Myocyte (in vitro differentiated cells): ENCODE measurements around the gene DNAJC6. TPM values are rescaled to one million over a fixed set of nuclear protein-coding genes. Genes with fewer than 3 reads are reported as not detected.
"Not testable (repeated sequence)": the region's sequence is repeated elsewhere in the genome, so short reads cannot be mapped to it uniquely, and the experiment has no call there.

Experiments used
- DNase-seq: peaks from one replicate; pipeline ENCODE4 v3.0.0-alpha.2; 2012; ENCODE audit warnings: low read depth
- total RNA-seq: library from RNA; depleted of rRNA; stranded (reverse); fragments of >200 nt; gene quantifications from 2 replicates; pipeline ENCODE4 v1.2.3, GENCODE V29; 2014

The DNAJC6 gene
- total RNA-seq, 1 donor from 2014 or later: 3.0 TPM

- peak; percentile 46 for DNase-seq
Observed at GRCh38 chr1:65425697-65426096, 116.4 kb downstream of the DNAJC6 start.

- DNase-seq: no peak
Observed at GRCh38 chr1:65429078-65429477, 119.7 kb downstream of the DNAJC6 start.

GRCh38 chr1:65429806-65430205 is 120.5 kb downstream of the DNAJC6 start:
- DNase-seq: peak; percentile 69

DNA sequence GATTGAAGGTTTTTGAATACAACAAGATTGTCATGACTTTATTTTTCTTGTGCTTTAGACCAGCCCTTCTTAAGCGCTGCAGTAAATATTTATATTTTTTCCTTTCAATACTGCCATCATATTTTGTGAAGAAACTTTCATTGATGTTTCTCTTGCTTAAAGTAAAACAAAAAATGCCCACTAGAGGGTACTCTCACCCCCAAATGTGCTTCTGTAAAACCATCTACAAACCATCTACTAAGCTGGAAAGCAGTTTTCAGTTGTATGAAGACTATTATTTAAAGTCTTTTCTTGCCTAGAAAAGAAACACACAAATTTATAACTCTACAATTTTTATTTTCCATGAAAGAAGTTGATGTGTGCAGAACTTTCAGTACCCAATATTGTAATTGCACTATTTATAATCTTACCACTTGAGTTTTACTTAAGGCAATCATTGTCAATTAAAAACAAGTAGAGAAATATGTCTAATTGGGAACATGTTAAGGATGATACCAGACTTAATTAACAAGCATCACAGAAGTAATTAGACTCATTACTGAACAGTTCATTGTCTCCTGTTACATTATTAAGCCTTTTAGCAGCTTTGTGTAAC is 121.9 kb downstream of the DNAJC6 start:
- DNase-seq: peak; percentile 72

DNA sequence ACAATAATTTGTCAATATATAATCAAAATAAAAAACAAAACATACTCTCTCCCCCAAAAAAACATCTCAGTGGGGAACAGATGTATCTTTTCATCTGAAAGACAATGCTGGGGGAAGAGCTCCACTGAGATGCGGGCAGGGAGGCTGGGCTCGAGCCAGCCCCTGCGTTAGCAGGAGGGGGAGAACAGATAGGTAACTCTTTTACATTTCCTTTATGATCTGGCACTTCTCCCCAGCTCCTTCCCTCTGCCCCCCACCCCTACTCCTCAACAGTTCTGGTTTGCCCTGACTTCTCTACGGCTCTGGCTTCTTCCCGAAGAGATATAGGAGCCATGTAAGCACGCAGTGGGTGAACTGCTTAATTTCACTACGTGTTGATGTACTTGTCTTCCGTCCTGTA is 123.6 kb downstream of the DNAJC6 start:
- no peak for DNase-seq

GRCh38 chr1:65434255-65434654 is 124.9 kb downstream of the DNAJC6 start:
- DNase-seq: no peak

DNA sequence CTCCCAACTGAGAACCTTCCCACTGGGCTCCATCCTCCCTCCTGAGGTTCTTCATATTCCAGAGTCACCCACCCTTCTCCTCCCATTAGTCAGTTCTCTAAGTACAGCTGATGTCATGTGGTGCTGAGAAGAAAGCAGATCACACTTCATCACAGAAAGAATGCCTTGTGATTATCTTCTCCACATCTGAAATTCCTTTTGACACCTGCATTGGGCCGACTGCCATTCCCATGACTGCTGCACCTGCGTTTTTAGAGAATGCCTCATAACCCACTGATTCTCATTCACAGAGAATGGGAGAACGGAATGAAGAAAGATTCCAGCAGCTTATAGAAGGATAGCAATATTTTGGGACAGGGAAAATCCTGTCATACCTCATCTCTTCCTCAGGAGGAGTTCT is 125.4 kb downstream of the DNAJC6 start:
- DNase-seq: no peak

DNA sequence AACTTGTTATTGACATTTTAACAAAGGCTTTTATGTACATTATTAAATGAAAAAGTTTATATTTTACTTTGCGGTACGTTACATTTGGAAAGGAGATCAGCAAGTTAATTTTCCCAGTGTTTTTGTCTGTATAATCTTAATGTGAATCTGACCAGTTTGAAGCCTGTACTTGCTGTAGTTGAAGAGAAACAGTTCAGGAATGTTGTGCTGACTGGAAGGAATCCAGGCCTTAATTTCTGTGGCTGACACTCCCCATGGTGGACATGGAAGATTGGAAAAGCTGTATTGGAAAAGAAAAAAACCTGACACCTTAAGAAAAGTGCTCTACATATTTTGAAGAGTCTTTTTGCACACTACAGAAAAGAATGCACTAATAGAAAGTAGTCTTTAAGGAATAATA is 126.6 kb downstream of the DNAJC6 start:
- peak; percentile 74 for DNase-seq

GRCh38 chr1:65437616-65438015 is 128.3 kb downstream of the DNAJC6 start:
- no peak for DNase-seq

GRCh38 chr1:65440322-65440900 is 131.1 kb downstream of the DNAJC6 start:
- no peak for DNase-seq

DNA sequence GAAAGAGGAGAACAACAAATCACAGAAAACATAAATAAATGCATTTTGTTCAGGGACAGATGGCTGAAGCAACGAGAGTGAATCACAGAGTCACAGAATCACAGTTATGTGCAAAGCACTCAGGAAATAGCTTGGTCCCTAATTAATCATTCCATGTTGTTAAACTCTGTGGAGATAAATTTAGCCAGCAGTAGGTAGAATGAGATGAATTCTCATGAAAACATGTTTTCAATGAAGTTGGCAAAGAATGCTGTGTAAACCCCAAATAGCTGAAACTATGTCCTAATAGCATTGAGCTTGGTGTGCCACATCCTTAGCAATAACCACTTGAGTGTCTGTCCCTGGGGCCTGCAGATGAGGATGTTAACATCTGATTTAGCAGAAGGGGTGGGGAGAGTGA is 131.6 kb downstream of the DNAJC6 start:
- DNase-seq: no peak

DNA sequence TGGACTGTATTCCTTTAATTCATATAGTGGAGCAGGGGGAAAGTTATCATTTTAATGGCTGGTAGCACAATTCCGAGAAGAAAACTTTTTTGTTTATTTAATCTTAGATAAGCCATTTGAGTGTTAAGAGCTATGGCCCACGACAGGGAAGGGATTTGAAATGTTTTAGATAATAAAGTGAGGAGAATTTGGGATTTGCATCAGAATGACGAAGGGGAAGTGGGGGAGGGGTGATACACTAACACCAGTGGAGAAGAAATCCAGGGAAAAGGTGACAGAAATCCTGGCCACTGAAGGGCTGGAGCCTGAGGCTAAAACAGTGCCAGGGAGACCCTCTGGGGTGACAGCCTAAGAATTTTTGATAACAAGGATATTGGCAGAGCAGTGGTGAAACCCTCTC is 132.1 kb downstream of the DNAJC6 start:
- no peak for DNase-seq

DNA sequence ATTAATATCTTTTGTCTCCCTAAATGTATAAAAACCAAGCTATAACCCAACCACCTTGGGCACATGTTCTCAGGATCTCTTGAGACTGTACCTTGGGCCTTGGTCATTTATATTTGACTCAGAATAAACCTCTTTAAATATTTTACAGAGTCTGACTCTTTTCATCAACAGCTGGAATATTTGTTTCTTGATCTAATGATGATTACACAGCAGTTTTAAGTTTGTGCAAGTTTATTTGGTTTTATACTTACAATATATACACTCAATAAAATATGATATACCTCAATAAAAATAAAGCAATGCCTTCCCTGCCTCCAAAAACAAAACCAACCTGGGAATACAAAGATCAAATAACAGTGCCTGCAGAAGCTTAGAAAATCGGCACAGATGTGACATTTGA is 133.1 kb downstream of the DNAJC6 start:
- DNase-seq: no peak

GRCh38 chr1:65443647-65444046 is 134.3 kb downstream of the DNAJC6 start:
- no peak for DNase-seq

DNA sequence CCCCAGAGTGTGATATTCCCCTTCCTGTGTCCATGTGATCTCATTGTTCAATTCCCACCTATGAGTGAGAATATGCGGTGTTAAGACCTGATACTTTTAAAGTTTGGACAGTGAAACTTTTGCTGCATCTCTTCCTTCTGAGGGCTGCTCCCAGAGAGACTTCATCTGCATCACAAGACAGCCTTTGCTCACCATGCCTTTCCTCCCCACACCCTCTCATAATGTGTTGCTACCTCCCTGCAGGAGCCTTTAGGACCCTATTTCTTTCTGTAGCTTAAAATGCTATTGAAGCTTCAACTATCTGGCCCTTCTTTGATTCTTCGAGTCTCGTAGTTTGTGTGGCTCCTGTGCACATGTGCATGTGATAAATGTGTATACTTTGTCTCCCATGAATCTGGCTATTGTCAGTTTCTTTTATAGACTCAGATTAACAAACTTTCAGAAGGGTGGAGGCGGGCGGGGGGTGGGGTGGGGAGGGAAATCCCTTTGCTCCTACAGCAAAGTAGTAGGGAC is 134.8 kb downstream of the DNAJC6 start:
- DNase-seq: no peak

DNA sequence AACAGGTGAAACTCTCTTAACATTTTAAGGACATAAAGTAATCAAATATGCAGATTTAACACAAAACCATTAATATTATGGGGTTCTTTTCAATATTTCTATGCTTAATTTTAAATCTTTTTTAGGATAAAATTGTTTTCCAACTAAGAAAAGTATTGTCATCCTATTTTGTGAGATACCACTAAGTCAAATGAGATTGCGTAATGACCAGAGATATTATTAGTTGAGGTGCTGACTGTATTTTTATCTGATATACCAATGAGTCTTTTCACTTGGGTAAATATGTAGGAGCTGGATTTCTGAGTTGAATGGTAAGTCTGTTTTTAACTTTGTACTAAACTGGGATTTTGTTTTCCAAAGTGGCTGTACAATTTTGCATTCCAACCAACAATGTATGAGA is 136.5 kb downstream of the DNAJC6 start:
- no peak for DNase-seq

GRCh38 chr1:65449214-65449823 is 140.0 kb downstream of the DNAJC6 start:
- no peak for DNase-seq

- not testable (repeated sequence) for DNase-seq
Observed at GRCh38 chr1:65455678-65456077, 146.3 kb downstream of the DNAJC6 start.

- no peak for DNase-seq
Observed at GRCh38 chr1:65456481-65456880, 147.1 kb downstream of the DNAJC6 start.

GRCh38 chr1:65457868-65458267 is 148.5 kb downstream of the DNAJC6 start:
- DNase-seq: no peak

DNA sequence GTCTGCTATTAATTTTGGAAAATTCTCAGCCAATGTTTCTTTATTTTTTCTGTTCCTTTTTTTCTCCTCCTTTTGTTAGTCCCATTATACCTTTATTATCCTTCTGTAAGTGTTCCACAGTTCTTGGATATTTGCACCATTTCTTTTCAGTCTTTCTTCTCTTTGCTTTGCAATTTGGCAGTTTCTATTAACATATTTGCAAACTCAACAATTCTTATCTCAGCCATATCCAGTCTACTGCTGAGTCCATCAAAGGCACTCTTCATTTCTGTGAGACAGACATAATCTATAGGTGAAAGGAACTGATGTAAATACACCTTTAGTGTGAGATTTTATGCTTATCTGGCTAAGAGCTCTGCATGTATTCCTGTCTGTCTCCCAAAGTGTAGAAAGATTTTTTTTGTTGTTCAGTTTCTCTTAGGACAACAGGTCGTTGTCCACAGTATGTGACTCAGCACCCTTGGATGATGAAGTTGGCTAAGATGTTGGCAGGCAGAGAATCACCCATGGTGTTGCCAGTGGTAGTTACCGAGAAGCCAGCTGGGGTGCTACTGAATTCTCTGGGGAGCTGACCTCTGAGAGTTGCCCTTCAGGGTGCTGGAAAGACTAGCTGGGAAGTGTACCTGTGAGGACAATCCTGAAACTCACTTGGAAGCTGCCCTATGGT is 149.5 kb downstream of the DNAJC6 start:
- no peak for DNase-seq

- peak; percentile 41 for DNase-seq
Observed at GRCh38 chr1:65459397-65459768, 150.0 kb downstream of the DNAJC6 start.
